WTC11 (cell line): ENCODE data around the gene ACBD6. TPM values are rescaled to one million over a fixed set of nuclear protein-coding genes. Genes with fewer than 3 reads are reported as not detected.
"Not testable (repeated sequence)": the region's sequence is repeated elsewhere in the genome, so short reads cannot be mapped to it uniquely, and the experiment has no call there.

ENCODE experiments used
- ATAC-seq: fragments of 200-7000 bp; cut with Tn5 transposase; 2 replicates; pipeline ENCODE4 v1.10.0; 2021; ENCODE audit warnings: mild to moderate bottlenecking, moderate library complexity
- CTCF ChIA-PET: fragments of 300-600 bp; sonication (Branson Sonifier 250); formaldehyde crosslinking; loops from one replicate; lab custom pipeline; 2021; ENCODE audit warnings: antibody characterized with exemption; lab: Charles Lee
- POLR2A ChIA-PET: fragments of 350-600 bp; sonication (Branson Sonifier 250); formaldehyde crosslinking; loops from one replicate; lab custom pipeline; 2021; ENCODE audit warnings: antibody characterized with exemption; lab: Charles Lee
- DNase-seq: peaks from one replicate; pipeline ENCODE4 v3.0.0; 2021; ENCODE audit warnings: low spot score
- H3K27ac Mint-ChIP-seq: 2 replicates; pipeline ENCODE4 v1.8.0; 2021; ENCODE audit warnings: mixed read lengths
- H3K27me3 Mint-ChIP-seq: 2 replicates; pipeline ENCODE4 v1.8.0; 2021; ENCODE audit warnings: low read depth, mild to moderate bottlenecking, moderate library complexity, mixed read lengths
- H3K36me3 Mint-ChIP-seq: 2 replicates; pipeline ENCODE4 v1.8.0; 2021; ENCODE audit warnings: mixed read lengths
- H3K4me1 Mint-ChIP-seq: 2 replicates; pipeline ENCODE4 v1.8.0; 2022; ENCODE audit warnings: mixed read lengths
- H3K4me3 Mint-ChIP-seq: 2 replicates; pipeline ENCODE4 v1.8.0; 2021; ENCODE audit warnings: mild to moderate bottlenecking, moderate library complexity, mixed read lengths
- H3K9me3 Mint-ChIP-seq: 2 replicates; pipeline ENCODE4 v1.8.0; 2021; ENCODE audit warnings: mixed read lengths
- ATF1 ChIP-seq: sonication (generic); formaldehyde crosslinking; IDR thresholded peaks from 2 replicates; pipeline ENCODE4 v1.8.1; 2023; ENCODE audit warnings: mild to moderate bottlenecking, moderate library complexity, missing genetic modification reagents
- CREB1 ChIP-seq: sonication (generic); formaldehyde crosslinking; IDR thresholded peaks from 2 replicates; pipeline ENCODE4 v1.8.0; 2023; ENCODE audit warnings: mild to moderate bottlenecking, missing genetic modification reagents
- E2F4 ChIP-seq: sonication (generic); formaldehyde crosslinking; IDR thresholded peaks from 2 replicates; pipeline ENCODE4 v1.8.1; 2022; ENCODE audit warnings: low read depth, mild to moderate bottlenecking, moderate library complexity, missing genetic modification reagents, borderline replicate concordance
- EMX1 ChIP-seq: fragments of 250-450 bp; sonication (Bioruptor Pico); IDR thresholded peaks from 2 replicates; pipeline ENCODE4 v1.8.0; 2021; ENCODE audit warnings: mild to moderate bottlenecking
- FOXP4 ChIP-seq: sonication (generic); formaldehyde crosslinking; IDR thresholded peaks from 2 replicates; pipeline ENCODE4 v1.8.0; 2022; ENCODE audit warnings: mild to moderate bottlenecking, missing genetic modification reagents
- IRF1 ChIP-seq: sonication (generic); formaldehyde crosslinking; IDR thresholded peaks from 2 replicates; pipeline ENCODE4 v1.8.0; 2023; ENCODE audit warnings: missing genetic modification reagents
- KAT7 ChIP-seq: sonication (generic); formaldehyde crosslinking; IDR thresholded peaks from 2 replicates; pipeline ENCODE4 v1.8.1; 2023; ENCODE audit warnings: missing genetic modification reagents, mild to moderate bottlenecking, borderline replicate concordance
- MXD4 ChIP-seq: fragments of 250-450 bp; sonication (Bioruptor Pico); IDR thresholded peaks from 2 replicates; pipeline ENCODE4 v1.8.0; 2021; ENCODE audit warnings: mild to moderate bottlenecking, moderate library complexity, borderline replicate concordance
- TP53 ChIP-seq: sonication (generic); formaldehyde crosslinking; IDR thresholded peaks from 2 replicates; pipeline ENCODE4 v1.8.1; 2023; ENCODE audit warnings: mild to moderate bottlenecking, missing genetic modification reagents
- ZBTB21 ChIP-seq: sonication (generic); formaldehyde crosslinking; IDR thresholded peaks from 2 replicates; pipeline ENCODE4 v1.8.1; 2023; ENCODE audit warnings: mild to moderate bottlenecking, missing genetic modification reagents, borderline replicate concordance
- ZMAT4 ChIP-seq: fragments of 250-450 bp; sonication (Bioruptor Pico); IDR thresholded peaks from 2 replicates; pipeline ENCODE4 v1.9.0; 2021; ENCODE audit warnings: mild to moderate bottlenecking
- ZNF121 ChIP-seq: sonication (generic); formaldehyde crosslinking; IDR thresholded peaks from 2 replicates; pipeline ENCODE4 v1.8.0; 2023; ENCODE audit warnings: missing genetic modification reagents
- ZNF138 ChIP-seq: sonication (generic); formaldehyde crosslinking; conservative IDR thresholded peaks from 2 replicates; pipeline ENCODE4 v1.8.1; 2022; ENCODE audit warnings: mild to moderate bottlenecking, moderate library complexity, missing genetic modification reagents
- ZNF232 ChIP-seq: sonication (generic); formaldehyde crosslinking; IDR thresholded peaks from 2 replicates; pipeline ENCODE4 v1.8.0; 2022; ENCODE audit warnings: mild to moderate bottlenecking, missing genetic modification reagents
- ZNF281 ChIP-seq: sonication (generic); formaldehyde crosslinking; IDR thresholded peaks from 2 replicates; pipeline ENCODE4 v1.8.0; 2023; ENCODE audit warnings: mild to moderate bottlenecking, missing genetic modification reagents
- ZNF317 ChIP-seq: sonication (generic); formaldehyde crosslinking; IDR thresholded peaks from 2 replicates; pipeline ENCODE4 v1.8.1; 2023; ENCODE audit warnings: low read depth, mild to moderate bottlenecking, moderate library complexity, missing genetic modification reagents, borderline replicate concordance
- ZNF425 ChIP-seq: fragments of 250-450 bp; sonication (Bioruptor Pico); conservative IDR thresholded peaks from 2 replicates; pipeline ENCODE4 v1.9.0; 2021; ENCODE audit warnings: mild to moderate bottlenecking
- ZSCAN18 ChIP-seq: fragments of 250-450 bp; sonication (Bioruptor Pico); IDR thresholded peaks from 2 replicates; pipeline ENCODE4 v2.1.2; 2022; ENCODE audit warnings: mild to moderate bottlenecking, moderate library complexity
- total RNA-seq: library from RNA; stranded (reverse); gene quantifications from 3 replicates; pipeline ENCODE4 v1.2.3, GENCODE V29; 2021

ACBD6 gene
- total RNA-seq, 1 experiment from 2014 or later: 53.5 TPM

GRCh38 chr1:180412583-180412982 is 89.8 kb downstream of the ACBD6 start:
- ATAC-seq (no peak), DNase-seq (no peak)
- Mint-ChIP-seq H3K36me3 (peaks cover 20% of the 10 kb centered on the region), H3K4me3 (no peak overlapping the region), H3K9me3 (no peaks in the 10 kb centered on the region), H3K27me3 (no peaks in the 10 kb centered on the region), H3K27ac (no peak overlapping the region), H3K4me1 (no peaks in the 10 kb centered on the region)
- TF ChIP-seq ZNF121 (CRISPR knock-in tag) (0 out of 2 replicates have a peak, but pooled peaks have one; percentile 34), E2F4 (CRISPR knock-in tag) (no peak)
- POLR2A ChIA-PET: interaction anchor here (0.6 kb wide), 1 partner anchor 163 kb away, joined by 3 read pairs; no protein-coding TSS in a partner anchor
- CTCF ChIA-PET: interaction anchor here (1.1 kb wide), 1 partner anchor 225 kb away, joined by 4 read pairs; no protein-coding TSS in a partner anchor

- H3K4me1 Mint-ChIP-seq, H3K4me3 Mint-ChIP-seq, H3K27me3 Mint-ChIP-seq, H3K27ac Mint-ChIP-seq, POLR2A ChIA-PET, H3K9me3 Mint-ChIP-seq, CTCF ChIA-PET, ATAC-seq, DNase-seq: not testable (repeated sequence)
- H3K36me3 Mint-ChIP-seq: peaks cover 19% of the 10 kb centered on the region
Measured at GRCh38 chr1:180408128-180408527, 94.2 kb downstream of the ACBD6 start.

GRCh38 chr1:180407051-180407450 is 95.3 kb downstream of the ACBD6 start:
- no peaks in the 10 kb centered on the region for H3K9me3 Mint-ChIP-seq
- H3K27ac Mint-ChIP-seq: no peak overlapping the region
- ATAC-seq (no peak), DNase-seq (no peak)
- ChIA-PET CTCF (interaction anchor here (0.6 kb wide), 1 partner anchor 9 kb away, joined by 4 read pairs; no protein-coding TSS in a partner anchor), POLR2A (no interaction called here)
- no peak overlapping the region for H3K4me3 Mint-ChIP-seq
- peaks cover 5% of the 10 kb centered on the region for H3K4me1 Mint-ChIP-seq
- no peaks in the 10 kb centered on the region for H3K27me3 Mint-ChIP-seq
- H3K36me3 Mint-ChIP-seq: peaks cover 13% of the 10 kb centered on the region
- no peak for TF ChIP-seq ZMAT4 (CRISPR knock-in tag)
- no peak for TF ChIP-seq ZNF425
- no peak for TF ChIP-seq ATF1 (CRISPR knock-in tag)
- TF ChIP-seq CREB1: no peak
- TF ChIP-seq ZNF232 (CRISPR knock-in tag): no peak
- no peak for TF ChIP-seq ZBTB21 (CRISPR knock-in tag)
- TF ChIP-seq TP53 (CRISPR knock-in tag): no peak
- no peak for TF ChIP-seq ZNF138 (CRISPR knock-in tag)
- TF ChIP-seq EMX1 (CRISPR knock-in tag): no peak
- no peak for TF ChIP-seq ZNF281
- TF ChIP-seq IRF1: no peak
- no peak for TF ChIP-seq FOXP4 (CRISPR knock-in tag)
- no peak for TF ChIP-seq KAT7 (CRISPR knock-in tag)
- no peak for TF ChIP-seq ZNF317 (CRISPR knock-in tag)
- no peak for TF ChIP-seq MXD4
- no peak for TF ChIP-seq ZSCAN18 (CRISPR knock-in tag)
